Measurements from ENCODE around the gene GNAL. TPM values are rescaled to one million over a fixed set of nuclear protein-coding genes. Genes with fewer than 3 reads are reported as not detected.
"Not testable (repeated sequence)": the region's sequence is repeated elsewhere in the genome, so short reads cannot be mapped to it uniquely, and the experiment has no call there.

Gene GNAL
- total RNA-seq, 1 experiment from 2014 or later = 0.61 TPM

- no peaks in the 10 kb centered on the region for H3K9me3 Mint-ChIP-seq (ENCODE audit: low read depth, unreplicated experiment)
- H3K36me3 Mint-ChIP-seq (ENCODE audit: insufficient read depth, unreplicated experiment) = peaks cover 10% of the 10 kb centered on the region
- H3K27ac Mint-ChIP-seq (ENCODE audit: unreplicated experiment) = no peak overlapping the region
- BruUV-seq (replicated peaks) = no TSS peak
- H3K4me1 Mint-ChIP-seq (ENCODE audit: low read depth, unreplicated experiment) = peaks cover 29% of the 10 kb centered on the region
- intact Hi-C loops (cut with micrococcal nuclease; ENCODE audit: unreplicated experiment) = no loop called here
- H3K4me3 Mint-ChIP-seq (ENCODE audit: low read depth, unreplicated experiment) = no peak overlapping the region
- CTCF ChIA-PET = no interaction called here
- H3K27me3 Mint-ChIP-seq (ENCODE audit: unreplicated experiment) = no peaks in the 10 kb centered on the region
- no peak for TF ChIP-seq CTCF (IDR thresholded peaks at IDR 0.05; ENCODE audit: unreplicated experiment)
- DNase-seq = no peak
Measured at GRCh38 chr18:11889284-11889683, 200.2 kb downstream of the GNAL start.

- CTCF ChIA-PET = no interaction called here
- BruUV-seq (replicated peaks) = no TSS peak
- H3K27me3 Mint-ChIP-seq (ENCODE audit: unreplicated experiment) = no peaks in the 10 kb centered on the region
- no peaks in the 10 kb centered on the region for H3K9me3 Mint-ChIP-seq (ENCODE audit: low read depth, unreplicated experiment)
- no peak for TF ChIP-seq CTCF (IDR thresholded peaks at IDR 0.05; ENCODE audit: unreplicated experiment)
- DNase-seq = no peak
- H3K4me1 Mint-ChIP-seq (ENCODE audit: low read depth, unreplicated experiment) = peaks cover 14% of the 10 kb centered on the region
- H3K36me3 Mint-ChIP-seq (ENCODE audit: insufficient read depth, unreplicated experiment) = peaks cover 4% of the 10 kb centered on the region
- H3K27ac Mint-ChIP-seq (ENCODE audit: unreplicated experiment) = no peak overlapping the region
- intact Hi-C loops (cut with micrococcal nuclease; ENCODE audit: unreplicated experiment) = no loop called here
- no peak overlapping the region for H3K4me3 Mint-ChIP-seq (ENCODE audit: low read depth, unreplicated experiment)
Measured at GRCh38 chr18:11891737-11892136, 202.7 kb downstream of the GNAL start.

GRCh38 chr18:11892438-11892837 is 203.4 kb downstream of the GNAL start:
- H3K4me1 Mint-ChIP-seq (ENCODE audit: low read depth, unreplicated experiment); intact Hi-C loops (cut with micrococcal nuclease; ENCODE audit: unreplicated experiment); H3K9me3 Mint-ChIP-seq (ENCODE audit: low read depth, unreplicated experiment); DNase-seq; H3K27ac Mint-ChIP-seq (ENCODE audit: unreplicated experiment); H3K27me3 Mint-ChIP-seq (ENCODE audit: unreplicated experiment); H3K4me3 Mint-ChIP-seq (ENCODE audit: low read depth, unreplicated experiment); BruUV-seq (replicated peaks); H3K36me3 Mint-ChIP-seq (ENCODE audit: insufficient read depth, unreplicated experiment): not testable (repeated sequence)
- CTCF ChIA-PET = interaction anchor here (0.7 kb wide), 2 partner anchors 146 to 156 kb away, joined by 3 to 5 read pairs; no protein-coding TSS in a partner anchor

- intact Hi-C loops (cut with micrococcal nuclease; ENCODE audit: unreplicated experiment) = no loop called here
- H3K9me3 Mint-ChIP-seq (ENCODE audit: low read depth, unreplicated experiment) = no peaks in the 10 kb centered on the region
- no peaks in the 10 kb centered on the region for H3K4me1 Mint-ChIP-seq (ENCODE audit: low read depth, unreplicated experiment)
- TF ChIP-seq CTCF (IDR thresholded peaks at IDR 0.05; ENCODE audit: unreplicated experiment) = no peak
- H3K36me3 Mint-ChIP-seq (ENCODE audit: insufficient read depth, unreplicated experiment) = no peaks in the 10 kb centered on the region
- CTCF ChIA-PET = no interaction called here
- H3K27me3 Mint-ChIP-seq (ENCODE audit: unreplicated experiment) = no peaks in the 10 kb centered on the region
- no peak overlapping the region for H3K27ac Mint-ChIP-seq (ENCODE audit: unreplicated experiment)
- no peak overlapping the region for H3K4me3 Mint-ChIP-seq (ENCODE audit: low read depth, unreplicated experiment)
- no peak for DNase-seq
- no TSS peak for BruUV-seq (replicated peaks)
Measured at GRCh38 chr18:11897781-11898180, 208.7 kb downstream of the GNAL start.

- peaks cover 6% of the 10 kb centered on the region for H3K4me1 Mint-ChIP-seq (ENCODE audit: low read depth, unreplicated experiment)
- BruUV-seq (replicated peaks) = no TSS peak
- no peak overlapping the region for H3K4me3 Mint-ChIP-seq (ENCODE audit: low read depth, unreplicated experiment)
- CTCF ChIA-PET = no interaction called here
- H3K36me3 Mint-ChIP-seq (ENCODE audit: insufficient read depth, unreplicated experiment) = no peaks in the 10 kb centered on the region
- no peak for DNase-seq
- no peak overlapping the region for H3K27ac Mint-ChIP-seq (ENCODE audit: unreplicated experiment)
- H3K9me3 Mint-ChIP-seq (ENCODE audit: low read depth, unreplicated experiment) = no peaks in the 10 kb centered on the region
- TF ChIP-seq CTCF (IDR thresholded peaks at IDR 0.05; ENCODE audit: unreplicated experiment) = no peak
- intact Hi-C loops (cut with micrococcal nuclease; ENCODE audit: unreplicated experiment) = no loop called here
- H3K27me3 Mint-ChIP-seq (ENCODE audit: unreplicated experiment) = no peaks in the 10 kb centered on the region
Measured at GRCh38 chr18:11899063-11899462, 210.0 kb downstream of the GNAL start.
